Smooth muscle cell (in vitro differentiated cells): ENCODE data around the gene FAM229B. TPM values are rescaled to one million over a fixed set of nuclear protein-coding genes. Genes with fewer than 3 reads are reported as not detected.

Experiments
- DNase-seq: peaks from one replicate; lab custom pipeline; 2025; ENCODE audit not compliant: unreplicated experiment; lab: John Stamatoyannopoulos, UW
- H2AFZ ChIP-seq: fragments of 200-600 bp; sonication (generic); 2 replicates; pipeline ENCODE4 v1.6.0; 2016; ENCODE audit warnings: antibody characterized with exemption, low read depth, mild to moderate bottlenecking
- H3F3A ChIP-seq: fragments of 200-600 bp; sonication (generic); 2 replicates; pipeline ENCODE4 v1.6.0; 2017; ENCODE audit warnings: antibody characterized with exemption, low read depth
- H3K27ac ChIP-seq: fragments of 200-600 bp; sonication (generic); 2 replicates; pipeline ENCODE4 v1.5.1; 2016; ENCODE audit warnings: low read depth, mild to moderate bottlenecking
- H3K27me3 ChIP-seq: fragments of 200-600 bp; sonication (generic); 2 replicates; pipeline ENCODE4 v1.6.1; 2016; ENCODE audit warnings: low read depth, mild to moderate bottlenecking
- H3K36me3 ChIP-seq: fragments of 200-600 bp; sonication (generic); 2 replicates; pipeline ENCODE4 v1.5.1; 2016; ENCODE audit warnings: low read depth
- H3K4me1 ChIP-seq: fragments of 200-600 bp; sonication (generic); 2 replicates; pipeline ENCODE4 v1.5.1; 2016; ENCODE audit warnings: low read depth
- H3K4me2 ChIP-seq: fragments of 200-600 bp; sonication (generic); 2 replicates; pipeline ENCODE4 v1.6.0; 2016; ENCODE audit warnings: mild to moderate bottlenecking
- H3K4me3 ChIP-seq: fragments of 200-600 bp; sonication (generic); 2 replicates; pipeline ENCODE4 v1.5.1; 2016; ENCODE audit warnings: mild to moderate bottlenecking
- H3K79me2 ChIP-seq: fragments of 200-600 bp; sonication (generic); 2 replicates; pipeline ENCODE4 v1.6.0; 2016; ENCODE audit warnings: low read depth, mild to moderate bottlenecking
- H3K9ac ChIP-seq: fragments of 200-600 bp; sonication (generic); 2 replicates; pipeline ENCODE4 v1.6.0; 2016; ENCODE audit warnings: low read depth
- H3K9me3 ChIP-seq: fragments of 200-600 bp; sonication (generic); replicated peaks from 2 replicates; pipeline ENCODE4 v1.5.1; 2016; ENCODE audit warnings: low read depth
- H4K20me1 ChIP-seq: fragments of 200-600 bp; sonication (generic); 2 replicates; pipeline ENCODE4 v1.6.0; 2016; ENCODE audit warnings: low read depth
- CTCF ChIP-seq: fragments of 200-600 bp; sonication (generic); IDR thresholded peaks from 2 replicates; pipeline ENCODE4 v1.5.1; 2017; ENCODE audit warnings: borderline replicate concordance, mild to moderate bottlenecking, antibody characterized with exemption; ENCODE audit not compliant: insufficient read depth, poor library complexity, severe bottlenecking
- WGBS: methylation state at CpG from one replicate; pipeline ENCODE4 v1.1.7; 2016; ENCODE audit warnings: low lambda C conversion rate; 5-methylcytosine and 5-hydroxymethylcytosine counted together
- polyA plus RNA-seq: library from polyadenylated mRNA; unstranded; fragments of >200 nt; fragmentation: Nextera tagmentation; extraction: Ambion mirVana; gene quantifications from 2 replicates; pipeline ENCODE4 v1.2.1, GENCODE V29; 2016
- total RNA-seq: library from RNA; depleted of rRNA; stranded (reverse); fragments of >200 nt; gene quantifications from 2 replicates; pipeline ENCODE4 v1.2.3, GENCODE V29; 2014

Gene FAM229B
- total and polyA plus RNA-seq, 2 experiments from 2014 or later, result 20.7 to 42.7 TPM

DNA sequence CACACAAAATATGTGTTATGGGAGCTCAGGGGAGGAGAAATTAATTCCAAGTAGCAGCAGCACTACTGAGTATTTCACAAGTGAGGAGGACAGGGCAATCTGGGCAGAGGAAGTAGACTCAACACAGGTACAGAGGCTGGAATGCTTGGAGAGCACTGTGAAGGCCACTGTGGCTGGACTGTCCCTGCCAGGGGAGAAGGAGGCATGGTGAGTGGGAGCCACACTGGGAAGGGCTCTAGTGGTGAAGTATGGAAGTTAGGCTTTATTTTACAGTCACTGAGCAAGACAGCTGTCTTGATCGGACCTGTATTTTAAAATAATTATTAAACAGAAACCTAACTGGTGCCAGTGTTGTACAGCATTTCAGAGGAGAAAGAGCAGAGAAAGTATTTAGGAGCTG, 28.8 kb downstream of the FAM229B start:
- Histone ChIP-seq H3K9ac (no peak overlapping the region), H3K36me3 (no peaks in the 10 kb centered on the region), H3K4me1 (no peaks in the 10 kb centered on the region), H3K79me2 (no peaks in the 10 kb centered on the region), H3K9me3 (no peaks in the 10 kb centered on the region), H3F3A (no peaks in the 10 kb centered on the region), H3K27me3 (no peaks in the 10 kb centered on the region), H4K20me1 (no peaks in the 10 kb centered on the region), H3K4me2 (no peak overlapping the region), H3K27ac (no peak overlapping the region), H2AFZ (no peak overlapping the region), H3K4me3 (no peak overlapping the region)
- 96% methylated on average over 1 of the region's 1 CpG for WGBS
- TF ChIP-seq CTCF, result no peak
- no peak for DNase-seq

DNA sequence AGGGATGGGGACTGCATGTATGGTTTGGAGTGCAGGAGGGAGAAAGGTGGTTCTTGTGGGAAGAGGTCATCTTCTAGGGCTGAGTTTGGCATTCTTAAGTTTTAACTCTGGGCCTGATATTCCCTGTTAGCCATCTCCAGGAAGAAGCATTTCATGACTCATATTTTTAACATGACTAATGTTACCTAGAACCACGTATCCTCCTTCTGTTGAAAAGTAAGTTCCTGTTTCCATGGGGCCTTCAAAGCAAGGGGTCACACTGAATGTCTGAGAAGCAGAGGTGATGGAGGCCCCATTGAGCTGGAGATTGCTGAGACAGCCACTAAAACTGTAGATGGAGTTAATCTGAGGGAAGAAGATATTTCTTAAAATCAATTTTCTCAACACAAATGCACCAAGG, 30.2 kb downstream of the FAM229B start:
- H3K36me3 ChIP-seq, result no peaks in the 10 kb centered on the region
- no peak for DNase-seq
- H2AFZ ChIP-seq, result no peak overlapping the region
- no peak overlapping the region for H3K27ac ChIP-seq
- no peaks in the 10 kb centered on the region for H3K9me3 ChIP-seq
- H3K27me3 ChIP-seq, result no peaks in the 10 kb centered on the region
- no peaks in the 10 kb centered on the region for H4K20me1 ChIP-seq
- WGBS, result 50% methylated on average over 1 of the region's 1 CpG
- no peak overlapping the region for H3K9ac ChIP-seq
- no peak overlapping the region for H3K4me2 ChIP-seq
- TF ChIP-seq CTCF, result no peak
- H3K79me2 ChIP-seq, result no peaks in the 10 kb centered on the region
- H3K4me1 ChIP-seq, result no peaks in the 10 kb centered on the region
- no peak overlapping the region for H3K4me3 ChIP-seq
- H3F3A ChIP-seq, result no peaks in the 10 kb centered on the region

- no peaks in the 10 kb centered on the region for H3F3A ChIP-seq
- no peaks in the 10 kb centered on the region for H3K79me2 ChIP-seq
- H3K4me1 ChIP-seq, result no peaks in the 10 kb centered on the region
- H2AFZ ChIP-seq, result no peak overlapping the region
- DNase-seq, result no peak
- H4K20me1 ChIP-seq, result no peaks in the 10 kb centered on the region
- no peaks in the 10 kb centered on the region for H3K27me3 ChIP-seq
- H3K36me3 ChIP-seq, result no peaks in the 10 kb centered on the region
- no peak overlapping the region for H3K4me3 ChIP-seq
- H3K9ac ChIP-seq, result no peak overlapping the region
- no peak overlapping the region for H3K27ac ChIP-seq
- no peak for TF ChIP-seq CTCF
- H3K4me2 ChIP-seq, result no peak overlapping the region
- H3K9me3 ChIP-seq, result no peaks in the 10 kb centered on the region
Measured at GRCh38 chr6:112118034-112118433, 30.6 kb downstream of the FAM229B start.

GRCh38 chr6:112122756-112123155, 35.4 kb downstream of the FAM229B start:
- no peaks in the 10 kb centered on the region for H3K4me1 ChIP-seq
- H3F3A ChIP-seq, result no peaks in the 10 kb centered on the region
- H3K27ac ChIP-seq, result no peak overlapping the region
- H3K79me2 ChIP-seq, result no peaks in the 10 kb centered on the region
- no peak overlapping the region for H2AFZ ChIP-seq
- no peaks in the 10 kb centered on the region for H3K9me3 ChIP-seq
- no peak overlapping the region for H3K4me3 ChIP-seq
- WGBS, result 93% methylated on average over 2 of the region's 2 CpGs
- H4K20me1 ChIP-seq, result no peaks in the 10 kb centered on the region
- no peaks in the 10 kb centered on the region for H3K27me3 ChIP-seq
- TF ChIP-seq CTCF, result no peak
- no peak for DNase-seq
- no peaks in the 10 kb centered on the region for H3K36me3 ChIP-seq
- H3K9ac ChIP-seq, result no peak overlapping the region
- H3K4me2 ChIP-seq, result no peak overlapping the region
